GM12872 (cell line): ENCODE measurements around the gene TRIM29.

Experiments
- TF ChIP-seq, protein P1 (sequence below): IDR thresholded peaks from 3 replicates; pipeline ENCODE4 v1.5.1; 2011; ENCODE audit warnings: low read depth, mild to moderate bottlenecking, low read length, moderate library complexity; ENCODE audit not compliant: insufficient read depth

The TRIM29 gene

DNA sequence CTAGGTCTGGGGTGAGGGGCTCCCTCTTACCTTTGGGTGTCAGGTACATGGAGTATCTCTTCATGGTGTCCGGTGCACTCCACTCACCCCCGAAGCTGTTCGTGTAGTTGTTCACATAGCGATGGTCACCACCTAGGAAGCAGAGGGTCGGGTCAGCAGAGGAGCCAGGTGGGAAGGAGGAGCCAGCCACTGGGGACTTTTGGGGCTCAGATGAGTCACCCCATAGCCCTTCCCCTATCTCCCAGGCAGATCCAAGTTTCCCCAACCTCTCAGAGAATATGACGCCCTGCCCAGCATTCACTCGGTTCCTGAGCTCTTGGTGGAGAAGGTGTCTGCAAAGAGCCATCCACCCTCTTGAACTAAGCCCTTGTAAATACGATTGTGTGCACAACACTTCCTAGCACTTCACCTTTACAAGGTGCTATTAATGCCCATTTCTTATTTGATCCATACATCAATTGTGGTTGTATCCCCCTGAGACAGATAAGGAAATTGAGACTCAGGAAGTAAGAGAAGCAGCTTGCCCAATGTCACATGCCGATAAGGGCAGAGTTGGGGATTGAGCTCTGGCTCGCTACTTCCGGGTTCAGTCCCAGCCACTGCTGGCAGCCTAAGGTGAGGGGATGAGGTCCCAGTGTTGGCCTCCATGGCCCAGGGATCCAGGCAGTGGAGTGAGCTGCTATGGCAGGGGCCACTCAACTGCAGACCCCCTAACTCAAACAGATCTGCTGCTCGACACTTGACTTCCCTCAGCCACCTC lies 14.8 kb downstream of the TRIM29 start:
- TF ChIP-seq, protein P1, sequence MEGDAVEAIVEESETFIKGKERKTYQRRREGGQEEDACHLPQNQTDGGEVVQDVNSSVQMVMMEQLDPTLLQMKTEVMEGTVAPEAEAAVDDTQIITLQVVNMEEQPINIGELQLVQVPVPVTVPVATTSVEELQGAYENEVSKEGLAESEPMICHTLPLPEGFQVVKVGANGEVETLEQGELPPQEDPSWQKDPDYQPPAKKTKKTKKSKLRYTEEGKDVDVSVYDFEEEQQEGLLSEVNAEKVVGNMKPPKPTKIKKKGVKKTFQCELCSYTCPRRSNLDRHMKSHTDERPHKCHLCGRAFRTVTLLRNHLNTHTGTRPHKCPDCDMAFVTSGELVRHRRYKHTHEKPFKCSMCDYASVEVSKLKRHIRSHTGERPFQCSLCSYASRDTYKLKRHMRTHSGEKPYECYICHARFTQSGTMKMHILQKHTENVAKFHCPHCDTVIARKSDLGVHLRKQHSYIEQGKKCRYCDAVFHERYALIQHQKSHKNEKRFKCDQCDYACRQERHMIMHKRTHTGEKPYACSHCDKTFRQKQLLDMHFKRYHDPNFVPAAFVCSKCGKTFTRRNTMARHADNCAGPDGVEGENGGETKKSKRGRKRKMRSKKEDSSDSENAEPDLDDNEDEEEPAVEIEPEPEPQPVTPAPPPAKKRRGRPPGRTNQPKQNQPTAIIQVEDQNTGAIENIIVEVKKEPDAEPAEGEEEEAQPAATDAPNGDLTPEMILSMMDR: no peak

DNA sequence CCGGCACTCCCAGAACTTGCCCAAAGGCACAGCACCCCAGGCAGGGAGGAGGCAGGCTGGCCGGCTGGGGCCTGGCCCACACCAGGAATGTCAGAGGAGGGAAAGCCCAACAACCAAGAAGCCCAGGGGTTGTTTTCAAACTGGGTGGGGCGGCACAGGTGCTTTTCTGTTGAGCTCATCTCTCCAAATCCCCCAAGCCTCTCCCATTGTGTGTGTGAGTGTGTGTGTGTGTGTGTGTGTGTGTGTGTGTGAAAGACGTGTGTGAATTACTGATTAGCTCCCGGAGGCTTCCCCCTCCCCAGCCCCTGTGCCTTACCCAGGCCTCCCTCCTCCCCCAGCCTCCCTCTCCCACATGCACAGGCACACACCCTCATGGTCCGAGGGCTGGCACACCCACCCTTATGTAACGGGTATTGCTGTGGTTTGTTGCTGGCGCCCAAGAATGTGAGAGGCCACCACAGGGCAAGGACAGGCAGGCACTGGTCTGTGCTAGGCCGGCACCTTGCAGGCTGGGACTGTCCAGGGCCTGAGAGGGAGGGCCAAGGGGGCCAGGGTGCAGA lies 15.9 kb downstream of the TRIM29 start:
- TF ChIP-seq, protein P1: no peak

DNA sequence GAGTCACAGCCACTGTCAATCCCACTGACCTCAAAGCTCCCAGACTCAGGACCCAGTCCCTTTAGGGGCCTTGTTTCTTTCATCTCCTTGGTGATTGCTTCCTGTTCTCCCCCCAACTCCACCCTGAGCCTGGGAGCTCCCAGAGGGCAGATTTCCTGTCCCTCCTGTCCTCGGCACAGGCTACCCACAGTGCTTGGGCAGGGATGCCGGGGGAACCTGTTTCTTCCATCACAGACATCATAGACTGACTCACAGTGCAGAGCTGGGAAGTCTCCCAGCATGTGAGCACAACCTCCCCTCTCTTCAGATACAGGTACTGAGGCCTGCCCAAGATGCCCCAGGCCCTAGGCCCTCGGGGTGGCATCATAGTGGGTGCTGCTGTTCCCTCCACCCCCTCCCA lies 16.6 kb downstream of the TRIM29 start:
- TF ChIP-seq, protein P1: no peak

DNA sequence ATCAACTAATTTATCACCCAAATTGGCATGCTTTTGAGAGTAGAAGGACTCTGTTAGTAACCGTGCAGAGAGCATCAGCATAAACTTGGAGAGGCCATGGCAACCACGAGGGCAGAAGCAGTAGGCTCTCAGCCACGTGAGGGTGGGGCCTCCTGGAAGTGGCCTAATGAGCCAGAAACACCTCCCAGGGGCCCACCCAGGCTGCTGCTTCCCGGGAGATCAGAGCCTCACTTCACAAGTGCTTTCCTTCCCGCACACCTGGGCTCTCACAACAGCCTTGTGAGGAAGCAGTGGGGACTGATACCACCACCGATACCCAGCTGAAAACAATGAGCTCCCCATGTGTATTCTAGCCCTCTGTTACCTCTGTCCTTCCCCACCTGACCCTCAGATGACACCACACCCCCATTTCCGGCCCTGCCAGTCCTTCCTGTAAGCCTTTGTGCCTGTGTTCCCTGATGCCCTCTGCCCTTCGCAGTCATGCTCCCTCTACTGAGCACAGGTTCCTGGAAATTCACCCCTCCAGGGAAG lies 17.0 kb downstream of the TRIM29 start:
- TF ChIP-seq, protein P1: no peak

DNA sequence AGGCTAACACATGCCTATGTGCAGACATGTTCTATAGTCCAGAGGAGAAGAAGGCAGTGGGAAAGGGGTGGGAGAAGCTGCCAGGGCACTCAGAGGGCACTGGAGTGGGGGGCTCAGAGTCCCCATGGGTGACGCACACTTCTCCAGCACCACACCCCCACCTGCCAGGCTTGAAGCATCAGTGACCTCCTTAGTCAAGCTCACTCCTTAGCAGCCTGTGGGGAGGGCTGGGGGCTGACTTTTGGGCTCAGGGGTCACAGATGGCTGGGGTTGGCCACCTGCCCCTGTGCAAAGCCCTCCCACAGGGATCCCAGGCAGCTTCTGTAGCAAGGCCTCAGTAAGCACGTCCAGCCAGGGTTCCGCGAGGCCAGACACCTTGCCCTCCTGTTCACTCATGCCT lies 18.8 kb downstream of the TRIM29 start:
- TF ChIP-seq, protein P1: no peak

DNA sequence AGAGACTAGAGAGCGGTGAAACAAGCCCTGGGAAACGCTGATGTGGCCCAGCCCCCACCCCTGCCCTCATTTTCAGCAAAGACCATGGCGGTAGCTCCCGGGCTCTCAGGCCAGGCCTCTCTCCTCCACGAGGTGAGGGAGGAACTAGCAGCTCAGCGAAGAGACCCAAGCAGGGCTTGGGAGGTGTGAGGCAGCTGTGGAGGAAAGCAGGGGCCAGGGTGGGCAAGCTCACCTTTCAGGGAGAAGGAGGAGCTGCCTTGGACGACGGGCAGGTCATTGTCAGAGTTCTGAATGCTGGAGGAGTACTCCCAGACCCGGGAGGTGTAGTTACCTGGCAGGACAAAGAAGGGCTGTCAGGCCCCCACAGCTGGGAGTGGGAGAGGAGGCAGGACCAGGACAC lies 19.9 kb downstream of the TRIM29 start:
- TF ChIP-seq, protein P1: no peak

DNA sequence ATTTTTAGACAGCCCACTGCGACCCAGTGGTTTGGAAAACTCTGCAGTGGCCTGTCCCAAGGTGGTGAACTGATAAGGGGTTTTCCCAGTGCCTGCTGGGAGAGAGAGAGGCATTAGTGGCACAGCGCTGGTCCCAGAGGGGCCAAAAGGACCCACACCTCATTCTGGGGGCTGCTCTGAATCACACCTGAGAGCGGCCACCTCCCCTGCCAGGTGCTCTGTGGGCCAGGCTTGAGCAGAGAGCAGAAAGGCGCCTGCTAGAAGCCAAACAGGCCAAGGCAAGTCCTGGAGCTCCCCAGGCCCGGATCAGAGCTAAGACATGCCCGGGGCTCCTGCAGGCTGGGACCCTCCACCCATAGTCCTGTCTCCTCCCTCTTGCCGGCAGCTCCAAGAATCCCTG lies 20.9 kb downstream of the TRIM29 start:
- TF ChIP-seq, protein P1: no peak
